ENCODE results near the gene XRCC3. TPM values are rescaled to one million over a fixed set of nuclear protein-coding genes. Genes with fewer than 3 reads are reported as not detected.

The XRCC3 gene
- total RNA-seq, 4 donors from 2014 or later = 2.7 to 8.2 (median 4.0) TPM

DNA sequence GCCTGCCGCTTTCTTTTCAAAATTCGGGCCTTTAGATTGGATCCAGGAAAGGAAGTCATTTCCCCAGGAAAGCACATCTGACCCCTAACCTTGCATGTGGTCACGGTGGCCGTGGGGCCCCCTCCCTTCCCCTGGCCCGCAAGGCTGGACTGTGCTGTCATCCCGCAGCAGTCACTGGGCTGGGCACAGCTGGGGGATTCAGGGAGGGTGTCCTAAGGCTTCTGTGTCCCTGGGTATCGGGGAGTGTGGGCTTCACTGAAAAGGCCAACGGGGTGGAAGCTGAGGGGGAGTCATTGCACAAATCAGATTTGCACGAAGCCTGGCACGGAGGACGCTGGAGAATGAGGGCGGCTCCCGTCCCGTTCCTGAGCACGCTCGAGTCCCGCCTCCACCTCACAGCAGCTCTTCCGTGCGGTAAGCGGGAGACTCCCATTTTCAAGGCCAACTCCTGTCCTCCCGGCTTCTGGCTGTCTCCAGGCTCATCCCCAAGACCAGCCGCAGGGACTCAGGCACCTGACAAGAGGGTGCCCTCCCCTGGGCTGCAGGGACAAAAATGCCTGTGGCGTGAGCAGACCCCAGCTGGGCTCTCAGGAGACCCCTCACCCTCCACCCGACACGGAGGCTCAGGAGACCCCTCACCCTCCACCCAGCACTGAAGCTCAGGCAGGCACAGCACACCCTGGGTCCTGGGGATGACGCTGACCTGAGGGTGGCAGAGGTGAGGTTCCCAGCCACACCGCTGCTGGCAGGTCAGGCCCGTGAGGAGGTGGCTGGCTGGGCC is 9.6 kb downstream of the XRCC3 start:
- no peak for DNase-seq (ENCODE audit: low spot score)
- no peak for ATAC-seq (ENCODE audit: low FRiP score)
- no peak for TF ChIP-seq CTCF (IDR thresholded peaks at IDR 0.05)

GRCh38 chr14:103705118-103705503 is 10.1 kb downstream of the XRCC3 start:
- ATAC-seq (ENCODE audit: low FRiP score) = no peak
- DNase-seq (ENCODE audit: low spot score) = no peak
- no peak for TF ChIP-seq CTCF (IDR thresholded peaks at IDR 0.05)

GRCh38 chr14:103704708-103705107 is 10.5 kb downstream of the XRCC3 start:
- no peak for TF ChIP-seq CTCF (IDR thresholded peaks at IDR 0.05)
- no peak for ATAC-seq (ENCODE audit: low FRiP score)
- DNase-seq (ENCODE audit: low spot score) = no peak

DNA sequence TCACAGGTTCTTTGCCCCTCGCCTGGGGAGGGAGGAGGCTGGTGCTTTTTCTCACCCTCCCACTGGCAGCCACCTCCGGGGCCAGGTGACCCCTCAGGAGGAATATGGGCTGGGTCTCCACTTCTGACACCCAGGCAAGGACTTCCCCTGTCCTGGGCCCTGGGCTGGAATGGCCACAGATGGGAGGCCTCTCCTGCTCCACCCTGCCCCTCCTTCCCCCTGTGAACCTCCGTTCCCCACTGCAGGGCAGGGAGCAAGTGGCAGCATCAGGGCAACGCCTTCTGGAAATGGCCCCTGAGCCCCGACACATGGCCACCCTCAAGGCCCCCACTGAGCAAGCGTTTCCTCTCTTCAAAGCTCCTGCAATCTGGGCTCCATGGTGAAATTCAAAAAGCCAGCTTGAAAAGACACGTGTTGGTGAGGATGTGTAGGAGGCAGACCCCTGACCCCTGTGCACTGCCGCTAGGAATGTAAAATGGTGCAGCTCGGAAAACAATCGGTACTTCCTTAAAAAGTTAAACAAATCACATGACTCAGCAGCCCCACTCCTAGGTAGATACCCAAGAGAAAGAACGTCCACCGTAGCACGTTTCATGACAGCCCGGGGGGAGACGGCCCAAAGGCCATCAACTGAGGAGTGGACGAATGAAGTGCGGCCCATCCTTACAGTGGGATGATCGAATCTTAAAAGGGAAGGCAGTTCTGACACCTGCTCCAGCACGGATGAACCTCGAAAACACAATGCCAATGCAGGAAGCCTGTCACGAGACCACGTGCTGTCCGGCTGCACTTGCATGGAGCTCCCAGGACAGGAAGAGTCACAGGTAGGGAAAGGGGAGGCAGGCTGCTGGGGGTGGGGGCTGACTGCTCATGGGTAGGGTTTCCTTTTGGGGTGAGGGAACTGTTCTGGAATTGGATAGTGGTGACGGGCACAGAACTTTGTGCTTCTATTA is 11.5 kb downstream of the XRCC3 start:
- TF ChIP-seq CTCF (IDR thresholded peaks at IDR 0.05) = no peak
- ATAC-seq (ENCODE audit: low FRiP score) = no peak
- DNase-seq (ENCODE audit: low spot score) = no peak

GRCh38 chr14:103702497-103703432 is 12.5 kb downstream of the XRCC3 start:
- no peak for ATAC-seq (ENCODE audit: low FRiP score)
- DNase-seq (ENCODE audit: low spot score) = no peak
- TF ChIP-seq CTCF (IDR thresholded peaks at IDR 0.05) = no peak

GRCh38 chr14:103702095-103702494 is 13.2 kb downstream of the XRCC3 start:
- DNase-seq (ENCODE audit: low spot score) = no peak
- TF ChIP-seq CTCF (IDR thresholded peaks at IDR 0.05) = no peak
- no peak for ATAC-seq (ENCODE audit: low FRiP score)

Data from omental fat pad (tissue), 4 donors.